GM21717 (cell line): ENCODE results near the gene ZFPM1.

Experiments used
- ATAC-seq: cut with Tn5 transposase; IDR thresholded peaks from one replicate; pipeline ENCODE4 v1.9.1; 2021; ENCODE audit warnings: mild to moderate bottlenecking, moderate library complexity; ENCODE audit not compliant: unreplicated experiment

ZFPM1 gene

DNA sequence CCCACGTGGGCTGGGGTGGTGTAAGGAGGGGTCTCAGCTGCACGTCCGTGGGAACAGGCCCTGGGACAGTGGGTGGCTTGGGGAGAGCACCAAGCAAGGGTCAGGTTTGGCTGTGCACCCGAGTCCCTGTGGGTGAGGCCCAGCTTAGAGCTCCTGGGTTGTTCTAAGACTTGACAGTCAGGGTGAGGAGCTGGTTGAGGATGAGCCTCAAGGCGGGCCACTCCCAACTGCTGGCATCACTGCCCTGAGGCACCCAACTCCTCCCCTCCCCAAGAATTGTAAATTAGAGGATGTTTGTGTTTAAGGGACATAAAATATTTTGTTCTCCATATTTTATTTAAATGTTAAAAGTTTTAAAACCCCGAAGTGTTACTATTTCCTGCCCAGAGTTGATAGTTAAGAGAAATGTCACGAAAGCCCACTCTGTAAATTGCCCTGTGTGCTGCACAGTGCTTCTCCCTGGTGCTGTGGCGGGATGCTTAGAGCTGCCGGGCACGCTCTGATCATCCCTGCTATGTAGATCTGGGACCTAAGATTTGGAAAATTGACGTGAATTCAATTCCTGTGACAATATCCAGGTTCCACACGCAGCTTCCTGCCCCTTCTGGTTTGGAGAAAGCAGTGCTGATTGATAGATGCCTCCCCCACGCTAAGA is 133.0 kb downstream of the ZFPM1 start:
- no peak for ATAC-seq
